Left ventricle myocardium inferior (tissue), 1 donor: ENCODE measurements around the gene PLCB1. TPM values are rescaled to one million over a fixed set of nuclear protein-coding genes. Genes with fewer than 3 reads are reported as not detected.

Source experiments
- DNase-seq: peaks from one replicate; pipeline ENCODE4 v3.0.0-alpha.2; 2020
- H3K27ac ChIP-seq: fragments of 200-600 bp; replicated peaks from 2 replicates; pipeline ENCODE4 v1.8.0; 2021
- H3K27me3 ChIP-seq: fragments of 200-600 bp; 2 replicates; pipeline ENCODE4 v1.8.0; 2021; ENCODE audit warnings: low read depth
- H3K36me3 ChIP-seq: fragments of 200-600 bp; 2 replicates; pipeline ENCODE4 v1.8.0; 2021
- H3K4me1 ChIP-seq: fragments of 200-600 bp; 2 replicates; pipeline ENCODE4 v1.8.0; 2021
- H3K4me3 ChIP-seq: fragments of 200-600 bp; 2 replicates; pipeline ENCODE4 v1.8.0; 2021; ENCODE audit warnings: mild to moderate bottlenecking, moderate library complexity
- H3K9me3 ChIP-seq: fragments of 200-600 bp; replicated peaks from 2 replicates; pipeline ENCODE4 v1.8.0; 2021
- CTCF ChIP-seq: fragments of 200-600 bp; IDR thresholded peaks from 2 replicates; pipeline ENCODE4 v1.8.0; 2021; ENCODE audit warnings: antibody characterized with exemption, mild to moderate bottlenecking, borderline replicate concordance
- intact Hi-C: fragments of 100-400 bp; cut with micrococcal nuclease; formaldehyde crosslinking; loops from one replicate; pipeline ENCODE4 v1.11.0; 2022
- total RNA-seq: library from RNA; stranded (reverse); fragmentation: NEBNext Ultra II Directional; extraction: Animal tissue kit (Norgen Biotek cat#: 25700); gene quantifications from one replicate; pipeline ENCODE4 v1.2.1, GENCODE V29; 2021
- donor health status: DM: no; HTN: yes; CAD: no; lungs with severe emphysema.

The PLCB1 gene
- total RNA-seq, 1 donor from 2014 or later: 6.0 TPM

GRCh38 chr20:8602389-8603116, 470.5 kb downstream of the PLCB1 start:
- Histone ChIP-seq H3K27me3 (no peaks in the 10 kb centered on the region), H3K36me3 (no peaks in the 10 kb centered on the region), H3K4me1 (peaks cover 6% of the 10 kb centered on the region), H3K27ac (peak overlapping the region; percentile 63), H3K4me3 (peak overlapping the region; percentile 38), H3K9me3 (no peaks in the 10 kb centered on the region)
- TF ChIP-seq CTCF: no peak
- intact Hi-C loops: no loop called here
- DNase-seq: no peak

- Histone ChIP-seq H3K4me3 (no peak overlapping the region), H3K27ac (no peak overlapping the region), H3K4me1 (peaks cover under 1% of the 10 kb centered on the region), H3K9me3 (no peaks in the 10 kb centered on the region), H3K36me3 (no peaks in the 10 kb centered on the region), H3K27me3 (no peaks in the 10 kb centered on the region)
- DNase-seq: no peak
- TF ChIP-seq CTCF: no peak
- intact Hi-C loops: no loop called here
Observed at GRCh38 chr20:8608470-8608869, 476.4 kb downstream of the PLCB1 start.

- Histone ChIP-seq H3K27ac (peak overlapping the region; percentile 46), H3K36me3 (no peaks in the 10 kb centered on the region), H3K27me3 (no peaks in the 10 kb centered on the region), H3K4me1 (peaks cover 14% of the 10 kb centered on the region), H3K4me3 (no peak overlapping the region), H3K9me3 (no peaks in the 10 kb centered on the region)
- intact Hi-C loops: no loop called here
- TF ChIP-seq CTCF: no peak
- DNase-seq: no peak
Observed at GRCh38 chr20:8616792-8617191, 484.7 kb downstream of the PLCB1 start.

- DNase-seq: no peak
- intact Hi-C loops: no loop called here
- no peak for TF ChIP-seq CTCF
Observed at GRCh38 chr20:8621001-8621400, 488.9 kb downstream of the PLCB1 start.

GRCh38 chr20:8624046-8624445, 492.0 kb downstream of the PLCB1 start:
- no peak overlapping the region for H3K27ac ChIP-seq
- H3K27me3 ChIP-seq: no peaks in the 10 kb centered on the region
- no peak for TF ChIP-seq CTCF
- intact Hi-C loops: no loop called here
- no peaks in the 10 kb centered on the region for H3K9me3 ChIP-seq
- H3K4me1 ChIP-seq: peaks cover 24% of the 10 kb centered on the region
- no peak for DNase-seq
- no peaks in the 10 kb centered on the region for H3K36me3 ChIP-seq
- no peak overlapping the region for H3K4me3 ChIP-seq

More at GRCh38 chr20:8621001-8621400, 488.9 kb downstream of the PLCB1 start:
- no peaks in the 10 kb centered on the region for H3K36me3 ChIP-seq
- no peaks in the 10 kb centered on the region for H3K27me3 ChIP-seq
- H3K9me3 ChIP-seq: no peaks in the 10 kb centered on the region
- no peak overlapping the region for H3K27ac ChIP-seq
- no peak overlapping the region for H3K4me3 ChIP-seq
- H3K4me1 ChIP-seq: peaks cover 21% of the 10 kb centered on the region
